ENCODE data around the gene TMED6. TPM values are rescaled to one million over a fixed set of nuclear protein-coding genes. Genes with fewer than 3 reads are reported as not detected.
"Not testable (repeated sequence)": the region's sequence is repeated elsewhere in the genome, so short reads cannot be mapped to it uniquely, and the experiment has no call there.

TMED6 gene
- total and polyA plus RNA-seq, 2 of the 8 experiments (the other 6 are each of a cell fraction or from before 2014, with no cell fraction given) = not detected

- H4K20me1 ChIP-seq (replicated peaks in 1 of 2; ENCODE audit: control insufficient read depth in 1 of 2, insufficient read depth in 2 of 2, low read length in 2 of 2); H4K91ac ChIP-seq (replicated peaks; ENCODE audit: insufficient read length, low read length); H3K79me2 ChIP-seq (ENCODE audit: control insufficient read depth in 1 of 2, insufficient read depth in 2 of 2, low read length in 2 of 2); H3K18ac ChIP-seq (ENCODE audit: extremely low read depth, low read length); H4K8ac ChIP-seq (ENCODE audit: extremely low read depth, insufficient read depth, low read length); H2BK120ac ChIP-seq (replicated peaks; ENCODE audit: low read depth, low read length); H3K4ac ChIP-seq (replicated peaks; ENCODE audit: insufficient read length, low read depth, low read length); H3K4me3 ChIP-seq (ENCODE audit: extremely low read depth in 1 of 4, insufficient read depth in 2 of 4, low read depth in 3 of 4, low read length in 4 of 4); H3K23me2 ChIP-seq (ENCODE audit: low read depth, low read length); H3K79me1 ChIP-seq (ENCODE audit: low read depth, low read length); H3K14ac ChIP-seq (ENCODE audit: insufficient read length); H3K27ac ChIP-seq (ENCODE audit: low read depth, low read length); H3K4me2 ChIP-seq (ENCODE audit: insufficient read depth in 1 of 2, low read depth in 2 of 2, low read length in 2 of 2); H3K9me3 ChIP-seq (ENCODE audit: insufficient read depth in 2 of 2, low read depth in 1 of 2, low read length in 1 of 2); H4K5ac ChIP-seq (ENCODE audit: insufficient read length, low read depth, low read length); H2BK5ac ChIP-seq (ENCODE audit: low read depth, low read length); H2AK5ac ChIP-seq (ENCODE audit: low read depth, low read length); H3K23ac ChIP-seq (ENCODE audit: insufficient read length); POLR2A ChIA-PET (ENCODE audit: partially characterized antibody); FAIRE-seq; H3K36me3 ChIP-seq (ENCODE audit: control insufficient read depth in 2 of 4, insufficient read depth in 4 of 4, low read length in 3 of 4); CTCF ChIA-PET (ENCODE audit: partially characterized antibody); H2BK20ac ChIP-seq (ENCODE audit: low read length); H2BK12ac ChIP-seq (ENCODE audit: low read depth, low read length); H2AFZ ChIP-seq (ENCODE audit: low read length); H2BK15ac ChIP-seq (ENCODE audit: low read length); H3K9ac ChIP-seq (replicated peaks in 1 of 4; ENCODE audit: extremely low read depth in 1 of 4, low read depth in 3 of 4, low read length in 3 of 4); H3K4me1 ChIP-seq (replicated peaks in 1 of 4; ENCODE audit: control insufficient read depth in 3 of 4, insufficient read depth in 4 of 4, low read length in 3 of 4); DNase-seq (ENCODE audit: low read depth in 1 of 2, low spot score in 2 of 2); H3K56ac ChIP-seq (replicated peaks; ENCODE audit: insufficient read length, low read depth, low read length); H3K27me3 ChIP-seq (replicated peaks in 1 of 4; ENCODE audit: control insufficient read depth in 3 of 4, extremely low read depth in 1 of 4, insufficient read depth in 3 of 4, low read length in 3 of 4): not testable (repeated sequence)
- WGBS, 2 experiments (ENCODE audit: extremely low coverage in 1 of 2, insufficient coverage in 1 of 2, insufficient read length in 1 of 2, insufficient replicate concordance in 2 of 2, low coverage in 1 of 2, low lambda C conversion rate in 2 of 2, missing lambda C conversion rate in 1 of 2) = 92% methylated on average over 9 of the region's 9 CpGs; no CpG with 5 or more reads in 1 of the 2 experiments
Measured at GRCh38 chr16:69360070-69360469, 8.5 kb upstream of the TMED6 start.
